H1 (cell line): ENCODE results near the gene GPR15. TPM values are rescaled to one million over a fixed set of nuclear protein-coding genes. Genes with fewer than 3 reads are reported as not detected.

Source experiments
- CTCF ChIA-PET: fragments of 300-600 bp; sonication (Branson Sonifier 250); formaldehyde crosslinking; loops from one replicate; lab custom pipeline; 2021; ENCODE audit not compliant: partially characterized antibody; lab: Charles Lee
- POLR2A ChIA-PET: fragments of 300-600 bp; sonication (Branson Sonifier 250); formaldehyde crosslinking; loops from one replicate; lab custom pipeline; 2021; ENCODE audit warnings: inconsistent platforms; ENCODE audit not compliant: partially characterized antibody; lab: Charles Lee
- DNase-seq, 2 experiments: peaks; one replicate each; pipeline versions ENCODE4 v3.0.0 to v3.0.0-alpha.2; 2010 to 2022; ENCODE audit warnings: low spot score in 2 of 2, low read depth in 1 of 2, mixed read lengths in 1 of 2
- FAIRE-seq: peaks from 2 replicates; lab custom pipeline; 2011; peaks lifted over from hg19 to GRCh38; lab: Jason Lieb, UNC
- H2AFZ ChIP-seq: 2 replicates; pipeline ENCODE4 v1.8.1; 2012; ENCODE audit warnings: low read length, inconsistent platforms
- H2AK5ac ChIP-seq: 2 replicates; pipeline ENCODE4 v1.6.1; 2013; ENCODE audit warnings: low read depth, low read length
- H2BK120ac ChIP-seq: replicated peaks from 2 replicates; pipeline ENCODE3; 2013; ENCODE audit warnings: low read depth, low read length, inconsistent platforms
- H2BK12ac ChIP-seq: 2 replicates; pipeline ENCODE4 v1.6.1; 2013; ENCODE audit warnings: low read depth, low read length
- H2BK15ac ChIP-seq: 2 replicates; pipeline ENCODE4 v1.6.1; 2013; ENCODE audit warnings: low read length
- H2BK20ac ChIP-seq: 2 replicates; pipeline ENCODE4 v1.6.1; 2013; ENCODE audit warnings: low read length
- H2BK5ac ChIP-seq: 2 replicates; pipeline ENCODE4 v1.6.1; 2013; ENCODE audit warnings: low read depth, low read length
- H3K14ac ChIP-seq: 2 replicates; pipeline ENCODE4 v1.6.1; 2013; ENCODE audit warnings: inconsistent platforms; ENCODE audit not compliant: insufficient read length
- H3K18ac ChIP-seq: 2 replicates; pipeline ENCODE4 v1.6.1; 2013; ENCODE audit warnings: low read length; ENCODE audit errors: extremely low read depth
- H3K23ac ChIP-seq: 2 replicates; pipeline ENCODE4 v1.6.1; 2013; ENCODE audit warnings: inconsistent platforms; ENCODE audit not compliant: insufficient read length
- H3K23me2 ChIP-seq: 2 replicates; pipeline ENCODE4 v1.6.1; 2013; ENCODE audit warnings: low read depth, low read length
- H3K27ac ChIP-seq: 2 replicates; pipeline ENCODE4 v1.6.1; 2011; ENCODE audit warnings: low read depth, low read length, inconsistent platforms
- H3K27me3 ChIP-seq, 4 experiments: replicated peaks in 1 of 4; 1 replicate in 1 of 4; 2 replicates in 3 of 4; pipeline versions ENCODE4 v1.6.1 to v1.8.1; 2011 to 2013; ENCODE audit warnings: low read length in 3 of 4, mild to moderate bottlenecking in 3 of 4, inconsistent platforms in 2 of 4, mixed read lengths in 2 of 4, moderate library complexity in 1 of 4; ENCODE audit not compliant: control insufficient read depth in 3 of 4, insufficient read depth in 3 of 4; ENCODE audit errors: extremely low read depth in 1 of 4
- H3K36me3 ChIP-seq, 4 experiments: 2 replicates each; pipeline versions ENCODE4 v1.6.1 to v1.8.1; 2011 to 2013; ENCODE audit warnings: mild to moderate bottlenecking in 4 of 4, low read length in 3 of 4, moderate library complexity in 2 of 4, control low read depth in 1 of 4, inconsistent platforms in 1 of 4; ENCODE audit not compliant: insufficient read depth in 4 of 4, control insufficient read depth in 2 of 4
- H3K4ac ChIP-seq: replicated peaks from 2 replicates; pipeline ENCODE3; 2013; ENCODE audit warnings: low read length, low read depth, mixed read lengths, inconsistent platforms; ENCODE audit not compliant: insufficient read length
- H3K4me1 ChIP-seq, 4 experiments: replicated peaks in 1 of 4; 1 replicate in 1 of 4; 2 replicates in 3 of 4; pipeline versions ENCODE4 v1.6.1 to v1.8.1; 2011 to 2013; ENCODE audit warnings: low read length in 3 of 4, inconsistent platforms in 2 of 4, mixed read lengths in 1 of 4; ENCODE audit not compliant: insufficient read depth in 4 of 4, control insufficient read depth in 3 of 4
- H3K4me2 ChIP-seq, 2 experiments: 2 replicates each; pipeline versions ENCODE4 v1.6.1 to v1.8.1; 2011 to 2013; ENCODE audit warnings: low read depth in 2 of 2, low read length in 2 of 2, control low read depth in 1 of 2, inconsistent platforms in 1 of 2, mild to moderate bottlenecking in 1 of 2; ENCODE audit not compliant: insufficient read depth in 1 of 2
- H3K4me3 ChIP-seq, 4 experiments: fragments of 200-600, 300-600 bp in 1 of 4; sonication (generic), shearing (Covaris generic), sonication (Bioruptor Twin) in 1 of 4; 2 replicates each; pipeline versions ENCODE4 v1.5.1 to v1.8.1; 2011 to 2016; ENCODE audit warnings: low read length in 4 of 4, low read depth in 3 of 4, control low read depth in 2 of 4, inconsistent platforms in 2 of 4, mild to moderate bottlenecking in 2 of 4, mixed read lengths in 1 of 4, moderate library complexity in 1 of 4; ENCODE audit not compliant: insufficient read depth in 2 of 4; ENCODE audit errors: extremely low read depth in 1 of 4
- H3K56ac ChIP-seq: replicated peaks from 2 replicates; pipeline ENCODE3; 2013; ENCODE audit warnings: low read depth, mild to moderate bottlenecking, mixed read lengths, low read length, inconsistent platforms; ENCODE audit not compliant: insufficient read length
- H3K79me1 ChIP-seq: 2 replicates; pipeline ENCODE4 v1.6.1; 2013; ENCODE audit warnings: low read depth, low read length, control low read depth
- H3K79me2 ChIP-seq, 2 experiments: 2 replicates each; pipeline versions ENCODE4 v1.6.1 to v1.8.1; 2012 to 2013; ENCODE audit warnings: low read length in 2 of 2, mild to moderate bottlenecking in 2 of 2, inconsistent platforms in 1 of 2; ENCODE audit not compliant: insufficient read depth in 2 of 2, control insufficient read depth in 1 of 2
- H3K9ac ChIP-seq, 4 experiments: replicated peaks in 1 of 4; 1 replicate in 1 of 4; 2 replicates in 3 of 4; pipeline versions ENCODE4 v1.6.1 to v1.8.1; 2011 to 2013; ENCODE audit warnings: low read depth in 3 of 4, low read length in 3 of 4, control low read depth in 2 of 4, mild to moderate bottlenecking in 2 of 4, moderate library complexity in 2 of 4, inconsistent platforms in 1 of 4; ENCODE audit errors: extremely low read depth in 1 of 4
- H3K9me3 ChIP-seq, 2 experiments: 2 replicates each; pipeline versions ENCODE4 v1.6.1 to v1.8.1; 2012 to 2013; ENCODE audit warnings: mild to moderate bottlenecking in 2 of 2, moderate library complexity in 2 of 2, control low read depth in 1 of 2, inconsistent platforms in 1 of 2, low read depth in 1 of 2, low read length in 1 of 2, mixed read lengths in 1 of 2; ENCODE audit not compliant: insufficient read depth in 2 of 2
- H4K20me1 ChIP-seq, 2 experiments: replicated peaks in 1 of 2; 2 replicates each; pipeline versions ENCODE3 to v1.8.1; 2011 to 2013; ENCODE audit warnings: inconsistent platforms in 2 of 2, low read length in 2 of 2, mild to moderate bottlenecking in 1 of 2; ENCODE audit not compliant: insufficient read depth in 2 of 2, control insufficient read depth in 1 of 2
- H4K5ac ChIP-seq: 2 replicates; pipeline ENCODE4 v1.6.1; 2013; ENCODE audit warnings: low read length, low read depth, mixed read lengths, inconsistent platforms; ENCODE audit not compliant: insufficient read length
- H4K8ac ChIP-seq: 2 replicates; pipeline ENCODE4 v1.8.0; 2013; ENCODE audit warnings: mild to moderate bottlenecking, moderate library complexity, low read length, inconsistent platforms; ENCODE audit not compliant: insufficient read depth; ENCODE audit errors: extremely low read depth
- H4K91ac ChIP-seq: replicated peaks from 2 replicates; pipeline ENCODE3; 2013; ENCODE audit warnings: low read length, mixed read lengths, inconsistent platforms; ENCODE audit not compliant: insufficient read length
- BACH1 ChIP-seq: IDR thresholded peaks from 2 replicates; pipeline ENCODE4 v1.6.1; 2012; ENCODE audit warnings: low read length, improper control_type of control experiment
- BCL11A ChIP-seq, 2 experiments: IDR thresholded peaks; one replicate each; pipeline ENCODE4 v1.6.1; 2011; ENCODE audit warnings: low read depth in 2 of 2, low read length in 2 of 2, mild to moderate bottlenecking in 2 of 2
- BRCA1 ChIP-seq: IDR thresholded peaks from 2 replicates; pipeline ENCODE4 v1.6.1; 2012; ENCODE audit warnings: low read depth, low read length, improper control_type of control experiment
- CBX8 ChIP-seq: fragments of 300-800, 300-1000 bp; sonication (generic); IDR thresholded peaks from 2 replicates; pipeline ENCODE4 v1.7.1; 2016; ENCODE audit warnings: low read depth, low read length, borderline replicate concordance
- CHD1 ChIP-seq: IDR thresholded peaks from 2 replicates; pipeline ENCODE4 v1.6.1; 2012; ENCODE audit warnings: low read depth, low read length, improper control_type of control experiment
- CHD2 ChIP-seq: IDR thresholded peaks from 2 replicates; pipeline ENCODE4 v1.6.1; 2012; ENCODE audit warnings: low read length, improper control_type of control experiment
- EGR1 ChIP-seq: IDR thresholded peaks from 2 replicates; pipeline ENCODE4 v1.6.1; 2011; ENCODE audit warnings: low read depth, low read length, borderline replicate concordance
- NRF1 ChIP-seq: IDR thresholded peaks from 2 replicates; pipeline ENCODE4 v1.6.1; 2011; ENCODE audit warnings: mild to moderate bottlenecking, low read depth, low read length, improper control_type of control experiment
- POU5F1 ChIP-seq: IDR thresholded peaks from 2 replicates; pipeline ENCODE4 v1.6.1; 2011; ENCODE audit warnings: low read depth, mild to moderate bottlenecking, low read length, moderate library complexity
- RBBP5 ChIP-seq: IDR thresholded peaks from 2 replicates; pipeline ENCODE4 v1.7.1; 2012; ENCODE audit warnings: low read depth, mild to moderate bottlenecking, inconsistent platforms, low read length, moderate library complexity, borderline replicate concordance
- RNF2 ChIP-seq: fragments of 200-900, 300-1000 bp; sonication (generic); IDR thresholded peaks from 2 replicates; pipeline ENCODE4 v1.7.1; 2016; ENCODE audit warnings: borderline replicate concordance, low read depth, mild to moderate bottlenecking, antibody characterized with exemption, low read length; ENCODE audit not compliant: poor library complexity, severe bottlenecking; ENCODE audit errors: missing control alignments
- RXRA ChIP-seq: IDR thresholded peaks from 2 replicates; pipeline ENCODE4 v1.6.1; 2011; ENCODE audit warnings: low read depth, mild to moderate bottlenecking, low read length, moderate library complexity; ENCODE audit not compliant: insufficient read depth
- SIRT6 ChIP-seq: IDR thresholded peaks from one replicate; pipeline ENCODE4 v1.7.1; 2012; ENCODE audit warnings: low read length, inconsistent platforms
- SUZ12 ChIP-seq: fragments of 200-600 bp; sonication (generic); IDR thresholded peaks from 2 replicates; pipeline ENCODE4 v1.6.1; 2012; ENCODE audit warnings: mild to moderate bottlenecking, inconsistent platforms, low read length, moderate library complexity, mixed read lengths
- TAF1 ChIP-seq: IDR thresholded peaks from 2 replicates; pipeline ENCODE4 v1.6.1; 2011; ENCODE audit warnings: mild to moderate bottlenecking, low read depth, low read length
- ZNF274 ChIP-seq: IDR thresholded peaks from 2 replicates; pipeline ENCODE4 v1.7.0; 2012; ENCODE audit warnings: low read length, borderline replicate concordance; ENCODE audit errors: extremely low read depth
- WGBS, 2 experiments: shearing (Covaris generic) in 1 of 2; methylation state at CpG; one replicate each; pipeline versions ENCODE4 v1.1.6 to v1.1.7; 2013 to 2015; ENCODE audit warnings: low lambda C conversion rate in 2 of 2, mixed read lengths in 2 of 2, inconsistent platforms in 1 of 2, low coverage in 1 of 2, missing lambda C conversion rate in 1 of 2; ENCODE audit not compliant: insufficient replicate concordance in 2 of 2, insufficient coverage in 1 of 2, insufficient read length in 1 of 2; ENCODE audit errors: extremely low coverage in 1 of 2, missing lambda C conversion rate in 1 of 2; 5-methylcytosine and 5-hydroxymethylcytosine counted together
- polyA plus RNA-seq, 7 experiments: library from polyadenylated mRNA; depleted of rRNA in 3 of 7; stranded (reverse) in 5 of 7; unstranded in 2 of 7; fragments of >200 nt in 5 of 7; fragments of 200-250 nt in 2 of 7; gene quantifications; 1 replicate in 5 of 7; 2 replicates in 1 of 7; 4 replicates in 1 of 7; pipeline versions ENCODE4 v1.2.1 to v1.2.3, GENCODE V29; 2011 to 2013; ENCODE audit warnings: missing spikeins in 2 of 7, mixed read lengths in 2 of 7
- total RNA-seq: library from RNA; stranded (reverse); fragmentation: NEBNext Ultra II Directional; extraction: Animal tissue kit (Norgen Biotek cat#: 25700); gene quantifications from 2 replicates; pipeline ENCODE4 v1.2.1, GENCODE V29; 2021

Gene GPR15
- total and polyA plus RNA-seq, 2 of the 8 experiments (the other 6 are each of a cell fraction or from before 2014, with no cell fraction given): not detected

DNA sequence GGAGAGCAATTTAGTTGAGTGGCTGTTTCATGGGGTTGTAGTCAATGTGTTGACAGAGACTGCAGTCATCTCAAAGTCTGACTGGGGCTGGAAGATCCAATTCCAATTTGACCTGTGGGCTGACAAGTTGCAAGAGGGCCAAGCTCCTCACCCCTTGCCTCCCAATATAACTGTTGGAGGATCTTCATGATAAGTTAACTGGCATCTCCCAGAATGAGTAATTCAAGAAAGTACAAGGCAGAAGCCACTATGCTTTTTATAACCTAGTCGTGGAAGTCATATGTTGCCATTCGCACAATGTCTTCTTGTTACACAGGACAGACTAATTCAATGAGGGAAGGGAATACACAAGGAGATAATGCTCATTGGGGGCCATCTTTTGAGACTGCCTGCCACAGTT, 29.1 kb downstream of the GPR15 start:
- no peak overlapping the region for H3K4me2 ChIP-seq
- no peak overlapping the region for H3K4ac ChIP-seq
- no peak overlapping the region for H4K8ac ChIP-seq
- H3K79me2 ChIP-seq: no peaks in the 10 kb centered on the region
- H4K91ac ChIP-seq: no peak overlapping the region
- H2BK120ac ChIP-seq: no peak overlapping the region
- ChIA-PET POLR2A (no interaction called here), CTCF (interaction anchor here (1.0 kb wide), 1 partner anchor 13 kb away, joined by 3 read pairs; no protein-coding TSS in a partner anchor)
- H4K20me1 ChIP-seq: no peaks in the 10 kb centered on the region
- DNase-seq: no peak
- no peak overlapping the region for H2BK5ac ChIP-seq
- H3K56ac ChIP-seq: no peak overlapping the region
- no peak overlapping the region for H3K27ac ChIP-seq
- no peak overlapping the region for H2BK20ac ChIP-seq
- no peak overlapping the region for H2AFZ ChIP-seq
- no peak overlapping the region for H3K14ac ChIP-seq
- H3K23me2 ChIP-seq: no peaks in the 10 kb centered on the region
- no peaks in the 10 kb centered on the region for H3K79me1 ChIP-seq
- WGBS, 2 experiments: 89% methylated on average over 2 of the region's 2 CpGs; no CpG with 5 or more reads in 1 of the 2 experiments
- H3K27me3 ChIP-seq: no peaks in the 10 kb centered on the region
- no peak overlapping the region for H3K9ac ChIP-seq
- FAIRE-seq: no peak
- H2BK12ac ChIP-seq: no peak overlapping the region
- H3K36me3 ChIP-seq: no peaks in the 10 kb centered on the region
- no peak overlapping the region for H2AK5ac ChIP-seq
- H4K5ac ChIP-seq: no peak overlapping the region
- H2BK15ac ChIP-seq: no peak overlapping the region
- H3K4me1 ChIP-seq: no peaks in the 10 kb centered on the region
- no peak overlapping the region for H3K4me3 ChIP-seq
- H3K23ac ChIP-seq: no peak overlapping the region
- no peaks in the 10 kb centered on the region for H3K9me3 ChIP-seq
- H3K18ac ChIP-seq: no peak overlapping the region
- TF ChIP-seq POU5F1 (no peak), RBBP5 (no peak), BACH1 (no peak), RNF2 (no peak), RXRA (no peak), TAF1 (no peak), CHD1 (no peak), BCL11A (IDR thresholded peaks at IDR 0.05; ENCODE audit: low read depth in 2 of 2, low read length in 2 of 2) (no peak), EGR1 (no peak), ZNF274 (no peak), SIRT6 (no peak), CHD2 (no peak), SUZ12 (no peak), BRCA1 (no peak), CBX8 (no peak), NRF1 (no peak)
